Ishikawa (cell line): ENCODE results near the gene NEUROG1.

ENCODE experiments used
- CEBPB ChIP-seq: IDR thresholded peaks from 2 replicates; pipeline ENCODE4 v1.6.1; 2012
- CREB1 ChIP-seq: IDR thresholded peaks from 2 replicates; pipeline ENCODE4 v1.6.1; 2012; ENCODE audit warnings: low read depth
- EGR1 ChIP-seq: IDR thresholded peaks from 2 replicates; pipeline ENCODE4 v1.6.1; 2012
- EP300 ChIP-seq: IDR thresholded peaks from 2 replicates; pipeline ENCODE4 v1.6.1; 2012; ENCODE audit warnings: borderline replicate concordance
- FOXM1 ChIP-seq: IDR thresholded peaks from 2 replicates; pipeline ENCODE4 v1.6.1; 2012; ENCODE audit warnings: low read depth, borderline replicate concordance
- NFIC ChIP-seq: IDR thresholded peaks from 2 replicates; pipeline ENCODE4 v1.6.1; 2012
- RAD21 ChIP-seq: IDR thresholded peaks from 2 replicates; pipeline ENCODE4 v1.6.1; 2012; ENCODE audit warnings: low read depth
- TAF1 ChIP-seq: IDR thresholded peaks from 2 replicates; pipeline ENCODE4 v1.6.1; 2012; ENCODE audit warnings: low read depth, mild to moderate bottlenecking
- TCF12 ChIP-seq: IDR thresholded peaks from 2 replicates; pipeline ENCODE4 v1.6.1; 2012; ENCODE audit warnings: low read depth
- TEAD4 ChIP-seq: IDR thresholded peaks from 2 replicates; pipeline ENCODE4 v1.6.1; 2012
- YY1 ChIP-seq: IDR thresholded peaks from 2 replicates; pipeline ENCODE4 v1.6.1; 2012; ENCODE audit warnings: low read depth
- ZBTB7A ChIP-seq: IDR thresholded peaks from 2 replicates; pipeline ENCODE4 v1.6.1; 2012; ENCODE audit warnings: low read depth
- TF ChIP-seq, protein P1 (sequence below): IDR thresholded peaks from 2 replicates; pipeline ENCODE4 v1.6.1; 2012
- TF ChIP-seq, protein P2 (sequence below): IDR thresholded peaks from 2 replicates; pipeline ENCODE4 v1.6.1; 2012; ENCODE audit warnings: low read depth, mild to moderate bottlenecking
- TF ChIP-seq, protein P3 (sequence below): IDR thresholded peaks from 2 replicates; pipeline ENCODE4 v1.6.1; 2012

The NEUROG1 gene

GRCh38 chr5:135486131-135487036 is 49.4 kb downstream of the NEUROG1 start:
- TF ChIP-seq CEBPB: no peak
- no peak for TF ChIP-seq NFIC
- TF ChIP-seq, protein P1, sequence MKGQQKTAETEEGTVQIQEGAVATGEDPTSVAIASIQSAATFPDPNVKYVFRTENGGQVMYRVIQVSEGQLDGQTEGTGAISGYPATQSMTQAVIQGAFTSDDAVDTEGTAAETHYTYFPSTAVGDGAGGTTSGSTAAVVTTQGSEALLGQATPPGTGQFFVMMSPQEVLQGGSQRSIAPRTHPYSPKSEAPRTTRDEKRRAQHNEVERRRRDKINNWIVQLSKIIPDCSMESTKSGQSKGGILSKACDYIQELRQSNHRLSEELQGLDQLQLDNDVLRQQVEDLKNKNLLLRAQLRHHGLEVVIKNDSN: no peak
- no peak for TF ChIP-seq ZBTB7A
- TF ChIP-seq FOXM1: no peak
- TF ChIP-seq EP300: no peak
- no peak for TF ChIP-seq TEAD4
- no peak for TF ChIP-seq YY1
- no peak for TF ChIP-seq EGR1
- no peak for TF ChIP-seq TCF12
- no peak for TF ChIP-seq CREB1
- TF ChIP-seq, protein P2, sequence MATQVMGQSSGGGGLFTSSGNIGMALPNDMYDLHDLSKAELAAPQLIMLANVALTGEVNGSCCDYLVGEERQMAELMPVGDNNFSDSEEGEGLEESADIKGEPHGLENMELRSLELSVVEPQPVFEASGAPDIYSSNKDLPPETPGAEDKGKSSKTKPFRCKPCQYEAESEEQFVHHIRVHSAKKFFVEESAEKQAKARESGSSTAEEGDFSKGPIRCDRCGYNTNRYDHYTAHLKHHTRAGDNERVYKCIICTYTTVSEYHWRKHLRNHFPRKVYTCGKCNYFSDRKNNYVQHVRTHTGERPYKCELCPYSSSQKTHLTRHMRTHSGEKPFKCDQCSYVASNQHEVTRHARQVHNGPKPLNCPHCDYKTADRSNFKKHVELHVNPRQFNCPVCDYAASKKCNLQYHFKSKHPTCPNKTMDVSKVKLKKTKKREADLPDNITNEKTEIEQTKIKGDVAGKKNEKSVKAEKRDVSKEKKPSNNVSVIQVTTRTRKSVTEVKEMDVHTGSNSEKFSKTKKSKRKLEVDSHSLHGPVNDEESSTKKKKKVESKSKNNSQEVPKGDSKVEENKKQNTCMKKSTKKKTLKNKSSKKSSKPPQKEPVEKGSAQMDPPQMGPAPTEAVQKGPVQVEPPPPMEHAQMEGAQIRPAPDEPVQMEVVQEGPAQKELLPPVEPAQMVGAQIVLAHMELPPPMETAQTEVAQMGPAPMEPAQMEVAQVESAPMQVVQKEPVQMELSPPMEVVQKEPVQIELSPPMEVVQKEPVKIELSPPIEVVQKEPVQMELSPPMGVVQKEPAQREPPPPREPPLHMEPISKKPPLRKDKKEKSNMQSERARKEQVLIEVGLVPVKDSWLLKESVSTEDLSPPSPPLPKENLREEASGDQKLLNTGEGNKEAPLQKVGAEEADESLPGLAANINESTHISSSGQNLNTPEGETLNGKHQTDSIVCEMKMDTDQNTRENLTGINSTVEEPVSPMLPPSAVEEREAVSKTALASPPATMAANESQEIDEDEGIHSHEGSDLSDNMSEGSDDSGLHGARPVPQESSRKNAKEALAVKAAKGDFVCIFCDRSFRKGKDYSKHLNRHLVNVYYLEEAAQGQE: no peak

GRCh38 chr5:135484674-135485086 is 51.1 kb downstream of the NEUROG1 start:
- TF ChIP-seq, protein P3, sequence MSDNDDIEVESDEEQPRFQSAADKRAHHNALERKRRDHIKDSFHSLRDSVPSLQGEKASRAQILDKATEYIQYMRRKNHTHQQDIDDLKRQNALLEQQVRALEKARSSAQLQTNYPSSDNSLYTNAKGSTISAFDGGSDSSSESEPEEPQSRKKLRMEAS: no peak
- TF ChIP-seq TAF1: no peak
- TF ChIP-seq NFIC: no peak
- no peak for TF ChIP-seq CEBPB
- TF ChIP-seq ZBTB7A: no peak
- TF ChIP-seq, protein P1: no peak
- TF ChIP-seq EP300: no peak
- no peak for TF ChIP-seq TEAD4
- no peak for TF ChIP-seq EGR1
- TF ChIP-seq TCF12: no peak
- TF ChIP-seq FOXM1: no peak
- TF ChIP-seq YY1: no peak
- no peak for TF ChIP-seq CREB1
- TF ChIP-seq, protein P2: no peak
- TF ChIP-seq RAD21: no peak
